AG04450 (cell line): ENCODE data around the gene IRF1. TPM values are rescaled to one million over a fixed set of nuclear protein-coding genes. Genes with fewer than 3 reads are reported as not detected.

Experiments used
- CTCF ChIA-PET: fragments of 300-600, 350-600 bp; formaldehyde crosslinking; extraction: SDS; loops from one replicate; lab custom pipeline; 2022; ENCODE audit warnings: antibody characterized with exemption, inconsistent platforms; lab: Charles Lee
- POLR2A ChIA-PET: fragments of 350-600 bp; formaldehyde crosslinking; extraction: SDS; loops from one replicate; lab custom pipeline; 2021; ENCODE audit warnings: antibody characterized with exemption, inconsistent platforms; lab: Yijun Ruan, JAX
- DNase-seq: peaks from one replicate; pipeline ENCODE4 v3.0.0-alpha.2; 2011; ENCODE audit warnings: low read depth, low spot score
- H3K27ac ChIP-seq: one replicate; pipeline ENCODE4 v1.5.1; 2012; ENCODE audit warnings: low read depth, low read length, control low read depth
- H3K27me3 ChIP-seq: one replicate; pipeline ENCODE4 v1.6.0; 2012; ENCODE audit warnings: low read length; ENCODE audit not compliant: control insufficient read depth, insufficient read depth
- H3K4me3 ChIP-seq: 2 replicates; pipeline ENCODE4 v1.5.1; 2011; ENCODE audit warnings: mild to moderate bottlenecking, low read depth, low read length, control low read depth
- H3K9me3 ChIP-seq: 2 replicates; pipeline ENCODE4 v1.5.1; 2012; ENCODE audit warnings: low read length; ENCODE audit not compliant: control insufficient read depth, insufficient read depth
- polyA plus RNA-seq: library from polyadenylated mRNA; depleted of rRNA; stranded (reverse); fragments of >200 nt; gene quantifications from 2 replicates; pipeline ENCODE4 v1.2.3, GENCODE V29; 2011
- TF ChIP-seq, protein P1 (sequence below): IDR thresholded peaks from 2 replicates; pipeline ENCODE4 v1.5.1; 2011; ENCODE audit warnings: low read depth, low read length, control low read depth, inconsistent platforms

The IRF1 gene
- polyA plus RNA-seq, 1 experiment = 22.6 TPM

GRCh38 chr5:132488590-132488989, 2.0 kb downstream of the IRF1 start:
- Histone ChIP-seq H3K27me3 (no peaks in the 10 kb centered on the region), H3K27ac (no peak overlapping the region), H3K4me3 (peak overlapping the region; percentile 97), H3K9me3 (no peaks in the 10 kb centered on the region; the same call in 1 of the 2 replicates)
- DNase-seq = no peak
- TF ChIP-seq, protein P1, sequence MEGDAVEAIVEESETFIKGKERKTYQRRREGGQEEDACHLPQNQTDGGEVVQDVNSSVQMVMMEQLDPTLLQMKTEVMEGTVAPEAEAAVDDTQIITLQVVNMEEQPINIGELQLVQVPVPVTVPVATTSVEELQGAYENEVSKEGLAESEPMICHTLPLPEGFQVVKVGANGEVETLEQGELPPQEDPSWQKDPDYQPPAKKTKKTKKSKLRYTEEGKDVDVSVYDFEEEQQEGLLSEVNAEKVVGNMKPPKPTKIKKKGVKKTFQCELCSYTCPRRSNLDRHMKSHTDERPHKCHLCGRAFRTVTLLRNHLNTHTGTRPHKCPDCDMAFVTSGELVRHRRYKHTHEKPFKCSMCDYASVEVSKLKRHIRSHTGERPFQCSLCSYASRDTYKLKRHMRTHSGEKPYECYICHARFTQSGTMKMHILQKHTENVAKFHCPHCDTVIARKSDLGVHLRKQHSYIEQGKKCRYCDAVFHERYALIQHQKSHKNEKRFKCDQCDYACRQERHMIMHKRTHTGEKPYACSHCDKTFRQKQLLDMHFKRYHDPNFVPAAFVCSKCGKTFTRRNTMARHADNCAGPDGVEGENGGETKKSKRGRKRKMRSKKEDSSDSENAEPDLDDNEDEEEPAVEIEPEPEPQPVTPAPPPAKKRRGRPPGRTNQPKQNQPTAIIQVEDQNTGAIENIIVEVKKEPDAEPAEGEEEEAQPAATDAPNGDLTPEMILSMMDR = no peak
- POLR2A ChIA-PET = interaction anchor here (1.5 kb wide), 1 partner anchor 100 kb away, joined by 11 read pairs; no protein-coding TSS in a partner anchor
- CTCF ChIA-PET = interaction anchor here (0.9 to 1.9 kb wide), 2 partner anchors 77 to 332 kb away, joined by 4 to 6 read pairs; no protein-coding TSS in a partner anchor

GRCh38 chr5:132487841-132488555, 2.6 kb downstream of the IRF1 start:
- DNase-seq = no peak
- CTCF ChIA-PET = interaction anchor here (0.9 to 1.9 kb wide), 3 partner anchors 76 to 332 kb away, joined by 3 to 6 read pairs (median 4); no protein-coding TSS in a partner anchor
- H3K9me3 ChIP-seq = no peaks in the 10 kb centered on the region; the same call in 1 of the 2 replicates
- H3K27me3 ChIP-seq = no peaks in the 10 kb centered on the region
- TF ChIP-seq, protein P1 = no peak
- H3K4me3 ChIP-seq = peak overlapping the region; percentile 97
- no peak overlapping the region for H3K27ac ChIP-seq
- POLR2A ChIA-PET = interaction anchor here (1.5 kb wide), 1 partner anchor 100 kb away, joined by 11 read pairs; no protein-coding TSS in a partner anchor

DNA sequence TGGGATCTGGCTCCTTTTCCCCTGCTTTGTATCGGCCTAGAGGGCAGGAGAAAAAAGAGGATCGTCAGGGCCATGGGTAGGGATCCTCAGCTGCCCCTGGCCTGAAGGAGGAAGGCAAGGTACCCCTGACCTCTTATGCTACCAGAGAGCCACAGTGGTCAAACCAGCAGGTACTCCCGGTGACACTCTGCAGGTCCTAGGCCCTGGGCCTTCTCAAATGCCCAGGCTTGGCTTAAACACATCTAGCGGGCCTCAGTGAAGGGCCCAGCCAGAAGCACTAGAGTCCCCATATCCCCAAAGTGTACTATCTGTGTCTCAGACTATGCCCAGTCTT, 3.5 kb downstream of the IRF1 start:
- TF ChIP-seq, protein P1 = no peak
- H3K27ac ChIP-seq = no peak overlapping the region
- no peaks in the 10 kb centered on the region; the same call in 1 of the 2 replicates for H3K9me3 ChIP-seq
- no peak overlapping the region for H3K4me3 ChIP-seq
- ChIA-PET POLR2A (no interaction called here), CTCF (interaction anchor here (1.0 kb wide), 1 partner anchor 229 kb away, joined by 3 read pairs; no protein-coding TSS in a partner anchor)
- DNase-seq = no peak
- H3K27me3 ChIP-seq = no peaks in the 10 kb centered on the region

DNA sequence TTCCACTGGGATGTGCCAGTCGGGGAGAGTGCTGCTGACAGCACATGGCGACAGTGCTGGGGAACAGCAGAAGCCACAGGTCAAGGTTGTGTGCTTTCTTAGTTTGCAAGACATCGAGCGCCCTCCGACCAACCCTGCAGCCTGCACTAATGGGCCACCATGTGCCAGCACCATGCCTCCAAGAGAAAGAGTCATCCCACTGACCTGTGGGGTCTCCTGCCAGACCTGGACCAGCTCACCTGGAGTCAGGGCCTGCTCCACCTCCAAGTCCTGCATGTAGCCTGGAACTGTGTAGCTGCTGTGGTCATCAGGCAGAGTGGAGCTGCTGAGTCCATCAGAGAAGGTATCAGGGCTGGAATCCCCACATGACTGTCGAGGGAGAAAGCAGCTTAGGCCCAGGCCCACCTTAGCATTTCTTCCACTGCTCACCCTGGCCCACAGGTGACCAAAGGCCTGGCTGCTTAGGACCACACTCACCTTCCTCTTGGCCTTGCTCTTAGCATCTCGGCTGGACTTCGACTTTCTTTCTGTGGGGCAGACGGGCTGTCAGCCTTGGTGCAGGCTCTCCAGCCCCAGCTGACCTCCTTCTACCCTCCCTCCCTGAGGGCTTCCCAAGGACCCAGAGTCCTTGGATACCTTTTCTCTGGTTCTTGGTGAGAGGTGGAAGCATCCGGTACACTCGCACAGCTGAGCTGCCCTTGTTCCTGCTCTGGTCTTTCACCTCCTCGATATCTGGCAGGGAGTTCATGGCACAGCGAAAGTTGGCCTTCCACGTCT, 4.1 kb downstream of the IRF1 start:
- ChIA-PET CTCF (interaction anchor here (1.0 kb wide), 1 partner anchor 229 kb away, joined by 3 read pairs; no protein-coding TSS in a partner anchor), POLR2A (no interaction called here)
- H3K4me3 ChIP-seq = no peak overlapping the region
- DNase-seq = no peak
- H3K27ac ChIP-seq = no peak overlapping the region
- TF ChIP-seq, protein P1 = no peak
- H3K9me3 ChIP-seq = no peaks in the 10 kb centered on the region; the same call in 1 of the 2 replicates
- no peaks in the 10 kb centered on the region for H3K27me3 ChIP-seq
